ENCODE data around the gene TIAM1. TPM values are rescaled to one million over a fixed set of nuclear protein-coding genes. Genes with fewer than 3 reads are reported as not detected.

Gene TIAM1
- total RNA-seq, 1 experiment from 2014 or later = 3.7 TPM

GRCh38 chr21:31110430-31110829 lies 233.6 kb downstream of the TIAM1 start:
- H3K4me1 ChIP-seq (ENCODE audit: control insufficient read depth, insufficient read depth, low read length) = no peaks in the 10 kb centered on the region
- no peaks in the 10 kb centered on the region for H3K9me3 ChIP-seq (ENCODE audit: control insufficient read depth, insufficient read depth, low read depth, low read length)
- ATAC-seq (no peak), DNase-seq (ENCODE audit: low read depth, low spot score) (no peak)
- ChIA-PET POLR2A (no interaction called here), CTCF (no interaction called here)
- BruUV-seq (replicated peaks) = no TSS peak
- in situ Hi-C loops (cut with HindIII; ENCODE audit: low pct_unique_long_range_greater_than_20kb, low sequenced_read_pairs) (no loop called here), intact Hi-C loops (cut with micrococcal nuclease; ENCODE audit: unreplicated experiment) (no loop called here)
- no peak overlapping the region for H3K27ac ChIP-seq (ENCODE audit: low read length)
- no peaks in the 10 kb centered on the region for H3K36me3 ChIP-seq (ENCODE audit: control insufficient read depth, insufficient read depth, low read length)
- no peak overlapping the region for H3K4me3 ChIP-seq (ENCODE audit: low read depth in 2 of 2, low read length in 2 of 2)
- no peaks in the 10 kb centered on the region for H3K27me3 ChIP-seq (ENCODE audit: control insufficient read depth, insufficient read depth, low read length)
- TF ChIP-seq SIN3A (IDR thresholded peaks at IDR 0.05; ENCODE audit: borderline replicate concordance, insufficient read depth, low read depth, low read length) (no peak), POLR2AphosphoS5 (IDR thresholded peaks at IDR 0.05; ENCODE audit: low read depth, low read length) (no peak), REST (IDR thresholded peaks at IDR 0.05; ENCODE audit: insufficient read depth in 1 of 2, low read depth in 2 of 2, low read length in 1 of 2) (no peak), TCF7L2 (IDR thresholded peaks at IDR 0.05; ENCODE audit: low read depth, low read length) (no peak), CTCF (IDR thresholded peaks at IDR 0.05) (no peak)

GRCh38 chr21:31107871-31108270 lies 236.2 kb downstream of the TIAM1 start:
- ChIA-PET POLR2A (no interaction called here), CTCF (no interaction called here)
- no peak overlapping the region for H3K4me3 ChIP-seq (ENCODE audit: low read depth in 2 of 2, low read length in 2 of 2)
- in situ Hi-C loops (cut with HindIII; ENCODE audit: low pct_unique_long_range_greater_than_20kb, low sequenced_read_pairs) (no loop called here), intact Hi-C loops (cut with micrococcal nuclease; ENCODE audit: unreplicated experiment) (no loop called here)
- DNase-seq (ENCODE audit: low read depth, low spot score) (no peak), ATAC-seq (no peak)
- TF ChIP-seq SIN3A (IDR thresholded peaks at IDR 0.05; ENCODE audit: borderline replicate concordance, insufficient read depth, low read depth, low read length) = no peak
- no TSS peak for BruUV-seq (replicated peaks)
- no peaks in the 10 kb centered on the region for H3K36me3 ChIP-seq (ENCODE audit: control insufficient read depth, insufficient read depth, low read length)
- H3K27me3 ChIP-seq (ENCODE audit: control insufficient read depth, insufficient read depth, low read length) = no peaks in the 10 kb centered on the region
- no peaks in the 10 kb centered on the region for H3K4me1 ChIP-seq (ENCODE audit: control insufficient read depth, insufficient read depth, low read length)
- no peaks in the 10 kb centered on the region for H3K9me3 ChIP-seq (ENCODE audit: control insufficient read depth, insufficient read depth, low read depth, low read length)
- H3K27ac ChIP-seq (ENCODE audit: low read length) = no peak overlapping the region

GRCh38 chr21:31107176-31107785 lies 236.8 kb downstream of the TIAM1 start:
- CTCF ChIA-PET = no interaction called here

More at GRCh38 chr21:31107176-31107785, 236.8 kb downstream of the TIAM1 start:
- no peak overlapping the region for H3K27ac ChIP-seq (ENCODE audit: low read length)
- DNase-seq (ENCODE audit: low read depth, low spot score) (no peak), ATAC-seq (no peak)
- H3K4me3 ChIP-seq (ENCODE audit: low read depth in 2 of 2, low read length in 2 of 2) = no peak overlapping the region
- no TSS peak for BruUV-seq (replicated peaks)
- H3K36me3 ChIP-seq (ENCODE audit: control insufficient read depth, insufficient read depth, low read length) = no peaks in the 10 kb centered on the region
- intact Hi-C loops (cut with micrococcal nuclease; ENCODE audit: unreplicated experiment) (no loop called here), in situ Hi-C loops (cut with HindIII; ENCODE audit: low pct_unique_long_range_greater_than_20kb, low sequenced_read_pairs) (no loop called here)
- H3K9me3 ChIP-seq (ENCODE audit: control insufficient read depth, insufficient read depth, low read depth, low read length) = no peaks in the 10 kb centered on the region
- H3K4me1 ChIP-seq (ENCODE audit: control insufficient read depth, insufficient read depth, low read length) = no peaks in the 10 kb centered on the region
- TF ChIP-seq CTCF (IDR thresholded peaks at IDR 0.05) (no peak), REST (IDR thresholded peaks at IDR 0.05; ENCODE audit: insufficient read depth in 1 of 2, low read depth in 2 of 2, low read length in 1 of 2) (no peak), TCF7L2 (IDR thresholded peaks at IDR 0.05; ENCODE audit: low read depth, low read length) (no peak), POLR2AphosphoS5 (IDR thresholded peaks at IDR 0.05; ENCODE audit: low read depth, low read length) (no peak), SIN3A (IDR thresholded peaks at IDR 0.05; ENCODE audit: borderline replicate concordance, insufficient read depth, low read depth, low read length) (no peak)
- POLR2A ChIA-PET = no interaction called here
- no peaks in the 10 kb centered on the region for H3K27me3 ChIP-seq (ENCODE audit: control insufficient read depth, insufficient read depth, low read length)
